Natural killer cell (primary cell): ENCODE measurements around the gene INS. TPM values are rescaled to one million over a fixed set of nuclear protein-coding genes. Genes with fewer than 3 reads are reported as not detected.

Source experiments
- ATAC-seq, 3 donors: fragments of 150-1000 bp in 2 of 3; fragments of 200-7000 bp in 1 of 3; cut with Tn5 transposase; 1 replicate in 1 of 3; 2 replicates in 2 of 3; pipeline ENCODE4 v1.10.0; 2021; ENCODE audit warnings: mild to moderate bottlenecking in 2 of 3, moderate library complexity in 2 of 3
- DNase-seq, 2 donors: peaks; one replicate each; pipeline versions ENCODE4 v3.0.0 to v3.0.0-alpha.2; 2013 to 2021; ENCODE audit warnings: mixed read lengths in 1 of 2
- H3K27ac ChIP-seq: one replicate; pipeline ENCODE4 v1.5.1; 2013; ENCODE audit warnings: mild to moderate bottlenecking, low read length
- H3K27me3 ChIP-seq: one replicate; pipeline ENCODE4 v1.6.1; 2013; ENCODE audit warnings: low read length; ENCODE audit not compliant: control insufficient read depth, insufficient read depth
- H3K36me3 ChIP-seq: one replicate; pipeline ENCODE4 v1.6.1; 2013; ENCODE audit warnings: low read length; ENCODE audit not compliant: control insufficient read depth, insufficient read depth
- H3K4me1 ChIP-seq: one replicate; pipeline ENCODE4 v1.6.1; 2013; ENCODE audit warnings: low read length; ENCODE audit not compliant: control insufficient read depth, insufficient read depth
- H3K4me3 ChIP-seq: one replicate; pipeline ENCODE4 v1.5.1; 2013; ENCODE audit warnings: low read length
- H3K9me3 ChIP-seq: one replicate; pipeline ENCODE4 v1.6.1; 2013; ENCODE audit warnings: low read length; ENCODE audit not compliant: control insufficient read depth, insufficient read depth
- H3K27ac Mint-ChIP-seq, 2 donors: one replicate each; pipeline ENCODE4 v1.8.0; 2022; ENCODE audit warnings: mild to moderate bottlenecking in 2 of 2, mixed read lengths in 2 of 2, moderate library complexity in 1 of 2
- H3K27me3 Mint-ChIP-seq, 2 donors: one replicate each; pipeline ENCODE4 v1.8.0; 2022; ENCODE audit warnings: low read depth in 2 of 2, mixed read lengths in 2 of 2
- H3K36me3 Mint-ChIP-seq: one replicate; pipeline ENCODE4 v1.8.0; 2022; ENCODE audit warnings: mixed read lengths
- H3K4me1 Mint-ChIP-seq, 2 donors: one replicate each; pipeline ENCODE4 v1.8.0; 2022; ENCODE audit warnings: mixed read lengths in 2 of 2
- H3K4me3 Mint-ChIP-seq: one replicate; pipeline ENCODE4 v1.8.0; 2022; ENCODE audit warnings: mild to moderate bottlenecking, moderate library complexity, mixed read lengths
- H3K9me3 Mint-ChIP-seq, 2 donors: one replicate each; pipeline ENCODE4 v1.8.0; 2022; ENCODE audit warnings: mixed read lengths in 2 of 2
- WGBS: methylation state at CpG from one replicate; pipeline ENCODE4 v1.1.7; 2013; ENCODE audit warnings: missing lambda C conversion rate; ENCODE audit not compliant: insufficient coverage; 5-methylcytosine and 5-hydroxymethylcytosine counted together
- intact Hi-C: fragments of 100-400 bp; cut with micrococcal nuclease; formaldehyde crosslinking; loops from one replicate; pipeline ENCODE4 v1.14.2; 2022
- total RNA-seq, 4 donors: library from RNA; stranded (reverse); fragments of 120-200 nt in 1 of 4; gene quantifications; one replicate each; pipeline versions ENCODE4 v1.2.3 to v1.2.4, GENCODE V29; 2013 to 2022
- TF ChIP-seq, protein P1 (sequence below): fragments of 200-600 bp; IDR thresholded peaks from one replicate; pipeline ENCODE4 v1.8.0; 2022; ENCODE audit warnings: antibody characterized with exemption

INS gene
- total RNA-seq, 3 donors from 2014 or later (not counting 1 experiment from before 2014, with no cell fraction given) = not detected

DNA sequence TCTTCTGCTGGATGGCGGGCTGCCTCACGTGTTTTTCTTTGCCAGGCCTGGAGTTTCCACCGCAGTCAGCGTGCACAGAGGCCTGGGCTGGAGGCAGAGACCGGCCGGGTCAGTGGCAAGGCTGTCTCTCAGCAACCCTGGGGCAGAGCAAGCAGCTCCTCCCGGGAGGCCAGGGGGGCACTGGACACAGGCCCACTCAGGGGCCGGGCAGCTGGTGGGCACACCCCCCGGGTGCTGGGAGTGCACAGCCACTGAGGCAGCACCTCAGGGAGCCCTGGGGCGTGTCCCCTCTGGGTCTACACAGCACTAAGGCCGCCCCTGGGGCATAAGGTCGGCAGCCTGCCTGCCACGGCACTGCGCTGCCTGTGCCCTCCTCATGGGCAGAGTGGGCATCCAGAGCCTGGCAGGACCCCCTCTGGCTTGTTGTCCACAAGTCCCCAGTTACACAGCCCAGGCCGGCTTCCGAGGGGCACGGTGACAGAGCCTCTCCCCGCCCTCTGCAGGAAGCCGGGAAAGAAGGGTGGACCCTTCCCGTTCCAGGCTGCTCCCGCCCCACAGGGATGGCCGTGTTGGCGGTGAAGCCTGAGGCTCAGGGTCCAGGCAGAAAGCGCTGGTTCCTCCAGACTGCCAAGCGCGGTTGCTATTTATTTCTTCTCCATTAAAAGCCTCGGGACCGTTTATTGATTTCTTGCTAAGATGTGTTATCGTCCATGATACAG lies 29.1 kb upstream of the INS start:
- TF ChIP-seq, protein P1, sequence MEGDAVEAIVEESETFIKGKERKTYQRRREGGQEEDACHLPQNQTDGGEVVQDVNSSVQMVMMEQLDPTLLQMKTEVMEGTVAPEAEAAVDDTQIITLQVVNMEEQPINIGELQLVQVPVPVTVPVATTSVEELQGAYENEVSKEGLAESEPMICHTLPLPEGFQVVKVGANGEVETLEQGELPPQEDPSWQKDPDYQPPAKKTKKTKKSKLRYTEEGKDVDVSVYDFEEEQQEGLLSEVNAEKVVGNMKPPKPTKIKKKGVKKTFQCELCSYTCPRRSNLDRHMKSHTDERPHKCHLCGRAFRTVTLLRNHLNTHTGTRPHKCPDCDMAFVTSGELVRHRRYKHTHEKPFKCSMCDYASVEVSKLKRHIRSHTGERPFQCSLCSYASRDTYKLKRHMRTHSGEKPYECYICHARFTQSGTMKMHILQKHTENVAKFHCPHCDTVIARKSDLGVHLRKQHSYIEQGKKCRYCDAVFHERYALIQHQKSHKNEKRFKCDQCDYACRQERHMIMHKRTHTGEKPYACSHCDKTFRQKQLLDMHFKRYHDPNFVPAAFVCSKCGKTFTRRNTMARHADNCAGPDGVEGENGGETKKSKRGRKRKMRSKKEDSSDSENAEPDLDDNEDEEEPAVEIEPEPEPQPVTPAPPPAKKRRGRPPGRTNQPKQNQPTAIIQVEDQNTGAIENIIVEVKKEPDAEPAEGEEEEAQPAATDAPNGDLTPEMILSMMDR = no peak
- Mint-ChIP-seq H3K9me3 (no peaks in the 10 kb centered on the region), H3K4me1 (peaks cover 0 to 10% of the 10 kb centered on the region in 2 donors), H3K27ac (no peak overlapping the region), H3K4me3 (no peak overlapping the region), H3K36me3 (no peaks in the 10 kb centered on the region), H3K27me3 (peaks cover 8 to 11% of the 10 kb centered on the region in 2 donors)
- Histone ChIP-seq H3K4me3 (no peak overlapping the region), H3K4me1 (peaks cover 25% of the 10 kb centered on the region), H3K9me3 (no peaks in the 10 kb centered on the region), H3K27ac (no peak overlapping the region), H3K27me3 (no peaks in the 10 kb centered on the region), H3K36me3 (no peaks in the 10 kb centered on the region)
- ATAC-seq = no peak
- WGBS = 86% methylated on average over 29 of the region's 29 CpGs
- intact Hi-C loops = no loop called here
- DNase-seq = no peak

DNA sequence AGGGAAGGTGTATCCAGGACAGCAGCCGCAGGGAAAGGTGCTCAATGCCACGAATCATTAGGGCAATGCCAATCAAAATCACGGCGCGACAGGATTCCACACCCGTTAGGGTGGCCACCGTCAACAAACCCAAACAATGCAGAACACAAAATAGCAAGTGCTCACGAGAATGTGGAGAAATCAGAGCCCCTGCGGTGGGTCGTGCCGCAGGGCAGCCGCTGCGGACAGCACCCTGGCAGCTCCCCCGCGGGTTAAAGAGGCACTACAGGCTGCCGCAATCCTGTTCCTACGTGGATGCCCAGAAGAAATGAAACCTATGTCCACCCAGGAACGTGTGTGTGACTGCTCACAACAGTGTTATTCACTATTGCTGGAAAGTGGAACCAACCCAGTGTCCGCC lies 27.7 kb upstream of the INS start:
- DNase-seq (no peak), ATAC-seq (no peak)
- Histone ChIP-seq H3K36me3 (no peaks in the 10 kb centered on the region), H3K4me1 (peaks cover 20% of the 10 kb centered on the region), H3K9me3 (no peaks in the 10 kb centered on the region), H3K27ac (no peak overlapping the region), H3K27me3 (no peaks in the 10 kb centered on the region), H3K4me3 (no peak overlapping the region)
- H3K4me3 Mint-ChIP-seq = no peak overlapping the region
- no peaks in the 10 kb centered on the region for H3K9me3 Mint-ChIP-seq
- no peaks in the 10 kb centered on the region for H3K36me3 Mint-ChIP-seq
- TF ChIP-seq, protein P1 = no peak
- H3K27me3 Mint-ChIP-seq = peaks cover 13 to 18% of the 10 kb centered on the region in 2 donors
- H3K27ac Mint-ChIP-seq = no peak overlapping the region
- H3K4me1 Mint-ChIP-seq = peaks cover 0 to 5% of the 10 kb centered on the region in 2 donors
- 91% methylated on average over 19 of the region's 19 CpGs for WGBS
- intact Hi-C loops = no loop called here

DNA sequence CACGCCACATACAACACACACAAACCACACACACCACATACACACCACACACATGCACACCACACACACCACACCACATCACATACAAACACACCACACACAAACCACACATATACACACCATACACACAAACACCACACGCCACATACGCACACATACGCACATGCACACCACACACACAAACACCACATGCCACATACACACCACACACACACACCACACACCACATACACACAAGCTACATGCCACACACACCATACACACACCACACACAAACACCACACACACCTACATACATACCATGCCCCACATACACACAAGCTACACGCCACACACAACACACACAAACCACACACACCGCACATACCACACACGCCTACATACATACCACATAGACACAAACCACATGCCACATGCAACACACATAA lies 26.3 kb upstream of the INS start:
- ATAC-seq (no peak), DNase-seq (no peak)
- H3K27ac ChIP-seq = no peak overlapping the region
- no peaks in the 10 kb centered on the region for H3K36me3 Mint-ChIP-seq
- H3K36me3 ChIP-seq = no peaks in the 10 kb centered on the region
- no peak overlapping the region for H3K4me3 ChIP-seq
- TF ChIP-seq, protein P1 = no peak
- 90% methylated on average over 7 of the region's 7 CpGs for WGBS
- no peaks in the 10 kb centered on the region for H3K9me3 ChIP-seq
- peaks cover 0 to 5% of the 10 kb centered on the region in 2 donors for H3K4me1 Mint-ChIP-seq
- intact Hi-C loops = no loop called here
- no peak overlapping the region for H3K4me3 Mint-ChIP-seq
- H3K4me1 ChIP-seq = peaks cover 20% of the 10 kb centered on the region
- no peak overlapping the region for H3K27ac Mint-ChIP-seq
- no peaks in the 10 kb centered on the region for H3K9me3 Mint-ChIP-seq
- peaks cover 15 to 18% of the 10 kb centered on the region in 2 donors for H3K27me3 Mint-ChIP-seq
- H3K27me3 ChIP-seq = no peaks in the 10 kb centered on the region
